K562 (cell line): ENCODE measurements around the gene CTXN3. TPM values are rescaled to one million over a fixed set of nuclear protein-coding genes. Genes with fewer than 3 reads are reported as not detected.

Source experiments
- ATAC-seq: fragments of 200-7000 bp; cut with Tn5 transposase; 3 replicates; pipeline ENCODE4 v1.9.1; 2020; ENCODE audit warnings: moderate library complexity
- BruUV-seq: library from RNA; stranded (reverse); fragments of 400-500 nt; replicated peaks from 2 replicates; lab custom pipeline; 2021; lab: Mats Ljungman, UMichigan
- CTCF ChIA-PET: fragments of 300-600 bp; formaldehyde crosslinking; extraction: SDS; loops from one replicate; lab custom pipeline; 2021; ENCODE audit warnings: low intra/inter-chr PET ratio; lab: Yijun Ruan, JAX
- POLR2A ChIA-PET: fragments of 300-600, 350-650 bp; sonication (Branson Sonifier 250); formaldehyde crosslinking; extraction: SDS; loops from one replicate; lab custom pipeline; 2021; ENCODE audit warnings: antibody characterized with exemption, inconsistent platforms; lab: Yijun Ruan, JAX
- DNase-seq, 4 experiments: peaks; one replicate each; pipeline versions ENCODE4 v3.0.0 to v3.0.0-alpha.2; 2011 to 2018; ENCODE audit warnings: low spot score in 3 of 4, mixed read lengths in 3 of 4; ENCODE audit errors: extremely low read depth in 1 of 4
- FAIRE-seq: peaks from 2 replicates; lab custom pipeline; 2011; peaks lifted over from hg19 to GRCh38; lab: Jason Lieb, UNC
- H2AFZ ChIP-seq: 2 replicates; pipeline ENCODE4 v1.6.0; 2011; ENCODE audit warnings: low read depth, low read length, control low read depth, inconsistent platforms
- H3K27ac ChIP-seq: fragments of 200-600 bp; 3 replicates; pipeline ENCODE4 v1.8.0; 2011; ENCODE audit warnings: low read depth, mild to moderate bottlenecking, control low read depth, inconsistent platforms, low read length, moderate library complexity, mixed read lengths; ENCODE audit errors: extremely low read depth
- H3K27me3 ChIP-seq, 2 experiments: fragments of 300-600 bp in 1 of 2; 2 replicates in 1 of 2; 3 replicates in 1 of 2; pipeline versions ENCODE4 v1.6.0 to v1.8.0; 2011; ENCODE audit warnings: inconsistent platforms in 2 of 2, low read length in 2 of 2, mild to moderate bottlenecking in 1 of 2, mixed read lengths in 1 of 2, moderate library complexity in 1 of 2; ENCODE audit not compliant: control insufficient read depth in 2 of 2, insufficient read depth in 2 of 2
- H3K36me3 ChIP-seq: fragments of 300-600 bp; 3 replicates; pipeline ENCODE4 v1.8.0; 2011; ENCODE audit warnings: mild to moderate bottlenecking, low read length, inconsistent platforms; ENCODE audit not compliant: control insufficient read depth, insufficient read depth
- H3K4me1 ChIP-seq, 2 experiments: fragments of 200-600 bp in 1 of 2; replicated peaks in 1 of 2; 2 replicates in 1 of 2; 3 replicates in 1 of 2; pipeline versions ENCODE4 v1.5.1 to v1.8.0; 2011; ENCODE audit warnings: inconsistent platforms in 2 of 2, low read length in 2 of 2, mild to moderate bottlenecking in 1 of 2, mixed read lengths in 1 of 2, moderate library complexity in 1 of 2; ENCODE audit not compliant: control insufficient read depth in 2 of 2, insufficient read depth in 2 of 2
- H3K4me2 ChIP-seq: 2 replicates; pipeline ENCODE4 v1.6.1; 2011; ENCODE audit warnings: low read length, control low read depth, inconsistent platforms, mixed read lengths; ENCODE audit not compliant: insufficient read depth
- H3K4me3 ChIP-seq: fragments of 200-600 bp; sonication (generic), shearing (Covaris generic); 2 replicates; pipeline ENCODE4 v1.5.1; 2016; ENCODE audit warnings: control low read depth, inconsistent platforms
- H3K79me2 ChIP-seq: fragments of 200-600 bp; 3 replicates; pipeline ENCODE4 v1.8.0; 2011; ENCODE audit warnings: low read length, inconsistent platforms; ENCODE audit not compliant: control insufficient read depth, insufficient read depth
- H3K9ac ChIP-seq, 2 experiments: 2 replicates each; pipeline versions ENCODE4 v1.6.0 to v1.6.1; 2011; ENCODE audit warnings: low read depth in 2 of 2, low read length in 2 of 2, control low read depth in 1 of 2, inconsistent platforms in 1 of 2, mild to moderate bottlenecking in 1 of 2, mixed read lengths in 1 of 2; ENCODE audit not compliant: insufficient read depth in 1 of 2
- H3K9me1 ChIP-seq: one replicate; pipeline ENCODE4 v1.6.0; 2011; ENCODE audit warnings: inconsistent platforms, mild to moderate bottlenecking, low read length, moderate library complexity; ENCODE audit not compliant: control insufficient read depth, insufficient read depth
- H3K9me3 ChIP-seq: replicated peaks from 2 replicates; pipeline ENCODE4 v1.5.1; 2011; ENCODE audit warnings: low read depth, low read length, inconsistent platforms; ENCODE audit not compliant: control insufficient read depth, insufficient read depth
- H4K20me1 ChIP-seq: replicated peaks from 2 replicates; pipeline ENCODE4 v1.6.1; 2011; ENCODE audit warnings: low read length, inconsistent platforms, mixed read lengths; ENCODE audit not compliant: control insufficient read depth, insufficient read depth
- ATF2 ChIP-seq: sonication (generic); formaldehyde crosslinking; IDR thresholded peaks from 2 replicates; pipeline ENCODE4 v1.8.1; 2022; ENCODE audit warnings: missing genetic modification reagents
- BCLAF1 ChIP-seq, 2 experiments: fragments of 450-650 bp in 1 of 2; IDR thresholded peaks; 2 replicates each; pipeline ENCODE4 v1.6.1; 2011 to 2017; ENCODE audit warnings: low read depth in 2 of 2, antibody characterized with exemption in 1 of 2, borderline replicate concordance in 1 of 2, low read length in 1 of 2, mild to moderate bottlenecking in 1 of 2, mixed read lengths in 1 of 2; ENCODE audit not compliant: control insufficient read depth in 1 of 2
- E2F6 ChIP-seq, 2 experiments: IDR thresholded peaks; 2 replicates each; pipeline ENCODE4 v1.6.1; 2011; ENCODE audit warnings: borderline replicate concordance in 1 of 2, control low read depth in 1 of 2, low read depth in 1 of 2, low read length in 1 of 2, mild to moderate bottlenecking in 1 of 2, mixed read lengths in 1 of 2, moderate library complexity in 1 of 2; ENCODE audit not compliant: insufficient read depth in 1 of 2, insufficient read length in 1 of 2, poor library complexity in 1 of 2, severe bottlenecking in 1 of 2; ENCODE audit errors: extremely low read depth in 1 of 2
- FOXA3 ChIP-seq, 2 experiments: fragments of 450-650 bp in 1 of 2; sonication (generic) in 1 of 2; formaldehyde crosslinking; IDR thresholded peaks in 1 of 2; conservative IDR thresholded peaks in 1 of 2; 2 replicates each; pipeline versions ENCODE4 v1.4.0 to v1.8.0; 2020 to 2022; ENCODE audit warnings: mild to moderate bottlenecking in 2 of 2, missing genetic modification reagents in 1 of 2
- MBD1 ChIP-seq: fragments of 250-450 bp; sonication (Bioruptor Pico); IDR thresholded peaks from 2 replicates; pipeline ENCODE4 v1.8.0; 2022; ENCODE audit warnings: inconsistent platforms
- TEAD2 ChIP-seq: fragments of 450-650 bp; IDR thresholded peaks from 2 replicates; pipeline ENCODE4 v1.6.1; 2016; ENCODE audit warnings: missing genetic modification characterization, control low read depth, missing compliant biosample characterization
- ZC3H4 ChIP-seq: sonication (generic); formaldehyde crosslinking; IDR thresholded peaks from 2 replicates; pipeline ENCODE4 v1.9.0; 2021; ENCODE audit warnings: missing genetic modification reagents, borderline replicate concordance
- ZKSCAN1 ChIP-seq: fragments of 150-350 bp; IDR thresholded peaks from 2 replicates; pipeline ENCODE4 v1.6.1; 2016; ENCODE audit warnings: low read depth, low read length
- ZNF253 ChIP-seq: fragments of 250-450 bp; sonication (Bioruptor Pico); conservative IDR thresholded peaks from 2 replicates; pipeline ENCODE4 v1.6.1; 2021; ENCODE audit warnings: mild to moderate bottlenecking
- ZNF384 ChIP-seq: IDR thresholded peaks from 2 replicates; pipeline ENCODE4 v1.6.1; 2012; ENCODE audit warnings: low read depth, low read length, improper control_type of control experiment
- ZNF408 ChIP-seq: fragments of 250-450 bp; sonication (Bioruptor Pico); IDR thresholded peaks from 2 replicates; pipeline ENCODE4 v1.4.0; 2020; ENCODE audit warnings: low read depth, mild to moderate bottlenecking, moderate library complexity
- WGBS: fragments of 100-300 bp; shearing (Covaris generic); methylation state at CpG from one replicate; pipeline ENCODE4 v1.1.6; 2016; ENCODE audit warnings: low coverage, mixed read lengths; ENCODE audit not compliant: insufficient coverage; ENCODE audit errors: missing lambda C conversion rate; 5-methylcytosine and 5-hydroxymethylcytosine counted together
- in situ Hi-C: fragments of 300-500 bp; cut with MboI; formaldehyde crosslinking; loops from 4 replicates; pipeline ENCODE4 v1.15.0; 2018; ENCODE audit warnings: inconsistent platforms, mixed read lengths
- intact Hi-C: fragments of 100-400 bp; cut with micrococcal nuclease; formaldehyde crosslinking; loops from 2 replicates; pipeline ENCODE4 v1.14.2; 2022
- polyA plus RNA-seq, 8 experiments: library from polyadenylated mRNA; depleted of rRNA in 4 of 8; stranded (reverse) in 5 of 8; unstranded in 3 of 8; fragments of >200 nt; fragmentation: Nextera tagmentation in 2 of 8; fragmentation: Illumina TruSeq in 1 of 8; extraction: Ambion mirVana in 2 of 8; extraction: Trizol in 1 of 8; gene quantifications; 2 replicates each; pipeline versions ENCODE4 v1.2.1 to v1.2.3, GENCODE V29; 2011 to 2014; ENCODE audit warnings: inconsistent platforms in 1 of 8, missing spikeins in 1 of 8
- total RNA-seq, 7 experiments: library from RNA; depleted of rRNA in 6 of 7; stranded (reverse); fragments of >200 nt in 6 of 7; fragmentation: Illumina TruSeq in 2 of 7; extraction: Trizol in 2 of 7; gene quantifications; 2 replicates each; pipeline versions ENCODE4 v1.2.1 to v1.2.3, GENCODE V29; 2011 to 2021; ENCODE audit warnings: low replicate concordance in 1 of 7

The CTXN3 gene
- total and polyA plus RNA-seq, 9 of the 15 experiments (the other 6 are each of a cell fraction or from before 2014, with no cell fraction given), result not detected

GRCh38 chr5:127615916-127616315, 33.0 kb upstream of the CTXN3 start (continued):
- no peak for TF ChIP-seq BCLAF1 (IDR thresholded peaks at IDR 0.05; ENCODE audit: borderline replicate concordance in 1 of 2, control insufficient read depth in 1 of 2, low read depth in 2 of 2, low read length in 1 of 2)

- BruUV-seq, result no TSS peak
- POLR2A ChIA-PET, result interaction anchor here (0.7 kb wide), 1 partner anchor 17 kb away, joined by 3 read pairs; no protein-coding TSS in a partner anchor
Observed at GRCh38 chr5:127619908-127620479, 28.9 kb upstream of the CTXN3 start.

More at GRCh38 chr5:127619908-127620479, 28.9 kb upstream of the CTXN3 start:
- Histone ChIP-seq H3K9me1 (no peaks in the 10 kb centered on the region), H3K4me1 (no peaks in the 10 kb centered on the region), H2AFZ (no peak overlapping the region), H3K4me2 (no peak overlapping the region), H3K9ac (no peak overlapping the region), H3K79me2 (no peaks in the 10 kb centered on the region), H4K20me1 (no peaks in the 10 kb centered on the region), H3K4me3 (no peak overlapping the region), H3K27ac (no peak overlapping the region), H3K36me3 (no peaks in the 10 kb centered on the region), H3K27me3 (no peaks in the 10 kb centered on the region; a peak in 1 of 5 replicates), H3K9me3 (no peaks in the 10 kb centered on the region)
- ATAC-seq, result no peak
- CTCF ChIA-PET, result no interaction called here
- no peak for FAIRE-seq
- in situ Hi-C loops (no loop called here), intact Hi-C loops (no loop called here)
- WGBS, result 0% methylated on average over 5 of the region's 5 CpGs
- TF ChIP-seq ZKSCAN1, result no peak
- TF ChIP-seq ATF2 (CRISPR knock-in tag), result no peak
- no peak for TF ChIP-seq ZNF408 (CRISPR knock-in tag)
- TF ChIP-seq ZC3H4 (CRISPR knock-in tag), result no peak
- TF ChIP-seq ZNF384, result no peak
- no peak for TF ChIP-seq E2F6 (IDR thresholded peaks at IDR 0.05; ENCODE audit: borderline replicate concordance in 1 of 2, extremely low read depth in 1 of 2, insufficient read depth in 1 of 2, insufficient read length in 1 of 2, low read depth in 1 of 2, low read length in 1 of 2, poor library complexity in 1 of 2, severe bottlenecking in 1 of 2)
- no peak for TF ChIP-seq TEAD2
- no peak for TF ChIP-seq ZNF253 (CRISPR knock-in tag)
- no peak for TF ChIP-seq MBD1 (CRISPR knock-in tag)
- TF ChIP-seq FOXA3 (CRISPR knock-in tag; conservative IDR thresholded peaks at IDR 0.05 in 1 of 2, IDR thresholded peaks at IDR 0.05 in 1 of 2), result no peak
- DNase-seq, result no peak
